WTC11 (cell line): ENCODE results near the gene ZDHHC21. TPM values are rescaled to one million over a fixed set of nuclear protein-coding genes. Genes with fewer than 3 reads are reported as not detected.

Experiments used
- ATAC-seq: fragments of 200-7000 bp; cut with Tn5 transposase; 2 replicates; pipeline ENCODE4 v1.10.0; 2021; ENCODE audit warnings: mild to moderate bottlenecking, moderate library complexity
- CTCF ChIA-PET: fragments of 300-600 bp; sonication (Branson Sonifier 250); formaldehyde crosslinking; loops from one replicate; lab custom pipeline; 2021; ENCODE audit warnings: antibody characterized with exemption; lab: Charles Lee
- POLR2A ChIA-PET: fragments of 350-600 bp; sonication (Branson Sonifier 250); formaldehyde crosslinking; loops from one replicate; lab custom pipeline; 2021; ENCODE audit warnings: antibody characterized with exemption; lab: Charles Lee
- DNase-seq: peaks from one replicate; pipeline ENCODE4 v3.0.0; 2021; ENCODE audit warnings: low spot score
- H3K27ac Mint-ChIP-seq: 2 replicates; pipeline ENCODE4 v1.8.0; 2021; ENCODE audit warnings: mixed read lengths
- H3K27me3 Mint-ChIP-seq: 2 replicates; pipeline ENCODE4 v1.8.0; 2021; ENCODE audit warnings: low read depth, mild to moderate bottlenecking, moderate library complexity, mixed read lengths
- H3K36me3 Mint-ChIP-seq: 2 replicates; pipeline ENCODE4 v1.8.0; 2021; ENCODE audit warnings: mixed read lengths
- H3K4me1 Mint-ChIP-seq: 2 replicates; pipeline ENCODE4 v1.8.0; 2022; ENCODE audit warnings: mixed read lengths
- H3K4me3 Mint-ChIP-seq: 2 replicates; pipeline ENCODE4 v1.8.0; 2021; ENCODE audit warnings: mild to moderate bottlenecking, moderate library complexity, mixed read lengths
- H3K9me3 Mint-ChIP-seq: 2 replicates; pipeline ENCODE4 v1.8.0; 2021; ENCODE audit warnings: mixed read lengths
- AFF4 ChIP-seq: sonication (generic); formaldehyde crosslinking; IDR thresholded peaks from 2 replicates; pipeline ENCODE4 v1.8.1; 2023; ENCODE audit warnings: mild to moderate bottlenecking, missing genetic modification reagents, borderline replicate concordance
- AR ChIP-seq: fragments of 250-450 bp; sonication (Bioruptor Pico); IDR thresholded peaks from 2 replicates; pipeline ENCODE4 v1.9.0; 2021; ENCODE audit warnings: mild to moderate bottlenecking
- CBFB ChIP-seq: sonication (generic); formaldehyde crosslinking; IDR thresholded peaks from 2 replicates; pipeline ENCODE4 v1.8.1; 2022; ENCODE audit warnings: mild to moderate bottlenecking, low read depth, missing genetic modification reagents
- EMX1 ChIP-seq: fragments of 250-450 bp; sonication (Bioruptor Pico); IDR thresholded peaks from 2 replicates; pipeline ENCODE4 v1.8.0; 2021; ENCODE audit warnings: mild to moderate bottlenecking
- GABPB1 ChIP-seq: sonication (generic); formaldehyde crosslinking; IDR thresholded peaks from 2 replicates; pipeline ENCODE4 v1.8.1; 2023; ENCODE audit warnings: mild to moderate bottlenecking, missing genetic modification reagents
- HMGA2 ChIP-seq: fragments of 250-450 bp; sonication (Bioruptor Pico); IDR thresholded peaks from 2 replicates; pipeline ENCODE4 v1.4.0; 2021; ENCODE audit warnings: mild to moderate bottlenecking, moderate library complexity
- IRF2 ChIP-seq: sonication (generic); formaldehyde crosslinking; IDR thresholded peaks from 2 replicates; pipeline ENCODE4 v1.8.0; 2022; ENCODE audit warnings: low read depth, missing genetic modification reagents, borderline replicate concordance
- NFE2L1 ChIP-seq: sonication (generic); formaldehyde crosslinking; IDR thresholded peaks from 2 replicates; pipeline ENCODE4 v1.8.1; 2023; ENCODE audit warnings: missing genetic modification reagents
- OVOL2 ChIP-seq: fragments of 250-450 bp; sonication (Bioruptor Pico); IDR thresholded peaks from 2 replicates; pipeline ENCODE4 v1.9.0; 2021; ENCODE audit warnings: mild to moderate bottlenecking, borderline replicate concordance
- PRRX2 ChIP-seq: fragments of 250-450 bp; sonication (Bioruptor Pico); IDR thresholded peaks from 2 replicates; pipeline ENCODE4 v1.8.0; 2021; ENCODE audit warnings: mild to moderate bottlenecking
- SMAD3 ChIP-seq: sonication (generic); formaldehyde crosslinking; IDR thresholded peaks from 2 replicates; pipeline ENCODE4 v1.8.0; 2022; ENCODE audit warnings: missing genetic modification reagents, mild to moderate bottlenecking, borderline replicate concordance
- SOX15 ChIP-seq: fragments of 250-450 bp; sonication (Bioruptor Pico); IDR thresholded peaks from 2 replicates; pipeline ENCODE4 v1.9.0; 2021; ENCODE audit warnings: mild to moderate bottlenecking
- TCF7 ChIP-seq: sonication (generic); formaldehyde crosslinking; IDR thresholded peaks from 2 replicates; pipeline ENCODE4 v1.8.0; 2022; ENCODE audit warnings: mild to moderate bottlenecking, low read depth, missing genetic modification reagents, moderate library complexity
- TEAD4 ChIP-seq: sonication (generic); formaldehyde crosslinking; IDR thresholded peaks from 2 replicates; pipeline ENCODE4 v1.8.0; 2022; ENCODE audit warnings: mild to moderate bottlenecking, missing genetic modification reagents
- TP53 ChIP-seq: sonication (generic); formaldehyde crosslinking; IDR thresholded peaks from 2 replicates; pipeline ENCODE4 v1.8.1; 2023; ENCODE audit warnings: mild to moderate bottlenecking, missing genetic modification reagents
- ZBTB21 ChIP-seq: sonication (generic); formaldehyde crosslinking; IDR thresholded peaks from 2 replicates; pipeline ENCODE4 v1.8.1; 2023; ENCODE audit warnings: mild to moderate bottlenecking, missing genetic modification reagents, borderline replicate concordance
- ZBTB43 ChIP-seq: sonication (generic); formaldehyde crosslinking; IDR thresholded peaks from 2 replicates; pipeline ENCODE4 v1.8.1; 2023; ENCODE audit warnings: mild to moderate bottlenecking, missing genetic modification reagents
- ZNF423 ChIP-seq: fragments of 250-450 bp; sonication (Bioruptor Pico); IDR thresholded peaks from 2 replicates; pipeline ENCODE4 v2.1.2; 2022; ENCODE audit warnings: mild to moderate bottlenecking, moderate library complexity
- ZNF425 ChIP-seq: fragments of 250-450 bp; sonication (Bioruptor Pico); conservative IDR thresholded peaks from 2 replicates; pipeline ENCODE4 v1.9.0; 2021; ENCODE audit warnings: mild to moderate bottlenecking
- ZNF512 ChIP-seq: sonication (generic); formaldehyde crosslinking; IDR thresholded peaks from 2 replicates; pipeline ENCODE4 v1.8.1; 2022; ENCODE audit warnings: missing genetic modification reagents, borderline replicate concordance
- ZSCAN18 ChIP-seq: fragments of 250-450 bp; sonication (Bioruptor Pico); IDR thresholded peaks from 2 replicates; pipeline ENCODE4 v2.1.2; 2022; ENCODE audit warnings: mild to moderate bottlenecking, moderate library complexity
- total RNA-seq: library from RNA; stranded (reverse); gene quantifications from 3 replicates; pipeline ENCODE4 v1.2.3, GENCODE V29; 2021

ZDHHC21 gene
- total RNA-seq, 1 experiment from 2014 or later, result 6.7 TPM

DNA sequence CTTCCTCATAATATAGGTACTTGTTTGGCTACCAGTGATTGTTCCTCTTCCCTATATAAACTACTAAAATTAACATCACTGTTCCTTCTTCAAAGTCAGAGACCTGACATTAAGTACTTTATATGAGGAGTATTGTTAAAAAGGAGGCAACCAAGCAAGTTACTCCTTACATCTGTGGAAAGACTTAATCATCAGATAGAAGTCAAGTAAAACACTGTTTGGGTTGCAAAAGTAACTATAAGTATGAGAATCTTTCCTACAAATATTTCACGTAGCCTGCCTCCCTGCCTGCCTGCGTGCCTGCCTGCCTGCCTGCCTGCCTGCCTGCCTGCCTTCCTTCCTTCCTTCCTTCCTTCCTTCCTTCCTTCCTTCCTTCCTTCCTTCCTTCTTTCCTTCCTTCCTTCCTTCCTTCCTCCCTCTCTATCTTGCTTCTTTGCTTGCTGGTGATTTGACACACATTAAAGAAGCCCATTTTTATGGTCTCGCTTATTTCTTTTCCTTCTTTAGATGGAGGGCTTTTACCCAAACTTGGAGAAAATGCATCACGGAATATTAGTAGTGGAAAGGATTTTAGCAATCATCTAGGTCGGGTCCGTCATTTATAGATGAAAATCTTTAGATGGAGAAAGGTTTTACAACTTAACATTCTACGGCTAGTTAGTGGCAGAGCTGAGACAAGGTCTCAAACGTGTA lies 26.1 kb upstream of the ZDHHC21 start:
- POLR2A ChIA-PET, result no interaction called here
- Mint-ChIP-seq H3K36me3 (no peaks in the 10 kb centered on the region), H3K4me1 (peaks cover 35% of the 10 kb centered on the region), H3K27me3 (peaks cover 93% of the 10 kb centered on the region), H3K9me3 (no peaks in the 10 kb centered on the region), H3K27ac (no peak overlapping the region), H3K4me3 (no peak overlapping the region)
- no peak for ATAC-seq
- CTCF ChIA-PET, result no interaction called here
- TF ChIP-seq TP53 (CRISPR knock-in tag) (no peak), GABPB1 (CRISPR knock-in tag) (no peak), CBFB (CRISPR knock-in tag) (no peak), PRRX2 (no peak), NFE2L1 (CRISPR knock-in tag) (no peak), EMX1 (CRISPR knock-in tag) (no peak), ZBTB21 (CRISPR knock-in tag) (no peak), OVOL2 (no peak), SMAD3 (no peak), TEAD4 (CRISPR knock-in tag) (no peak), AR (CRISPR knock-in tag) (no peak), IRF2 (CRISPR knock-in tag) (no peak), ZNF423 (CRISPR knock-in tag) (no peak), SOX15 (no peak), ZBTB43 (no peak)
- no peak for DNase-seq

- ATAC-seq (no peak), DNase-seq (no peak)
- CTCF ChIA-PET, result no interaction called here
- Mint-ChIP-seq H3K4me3 (no peak overlapping the region), H3K27me3 (peaks cover 82% of the 10 kb centered on the region), H3K27ac (no peak overlapping the region), H3K36me3 (no peaks in the 10 kb centered on the region)
- POLR2A ChIA-PET, result no interaction called here
- TF ChIP-seq PRRX2 (no peak), IRF2 (CRISPR knock-in tag) (no peak), SOX15 (no peak), OVOL2 (no peak), AFF4 (no peak), ZNF512 (CRISPR knock-in tag) (no peak), TCF7 (no peak), ZNF425 (CRISPR knock-in tag) (no peak), ZSCAN18 (CRISPR knock-in tag) (no peak), HMGA2 (CRISPR knock-in tag) (no peak)
- TF ChIP-seq, all 79 proteins: peak for 0
- Mint-ChIP-seq H3K4me1 (0 out of 2 replicates have a peak, but pooled peaks cover 3% of the 10 kb centered on the region), H3K9me3 (peaks cover 4% of the 10 kb centered on the region)
These were observed 21.9 kb upstream of the ZDHHC21 start for GRCh38 chr9:14715102-14715501.
